ENCODE measurements around the gene VGLL4. TPM values are rescaled to one million over a fixed set of nuclear protein-coding genes. Genes with fewer than 3 reads are reported as not detected.

VGLL4 gene
- total and polyA plus RNA-seq, 2 of the 4 experiments (the other 2 are of a cell fraction): 26.2 to 35.4 TPM

GRCh38 chr3:11636394-11636770 is 7.3 kb downstream of the VGLL4 start:
- H3K18ac ChIP-seq (ENCODE audit: low read depth, low read length): no peak overlapping the region
- CTCF ChIA-PET: no interaction called here
- POLR2A ChIA-PET (ENCODE audit: unreplicated experiment): no interaction called here
- WGBS, 2 experiments (ENCODE audit: extremely low coverage in 2 of 2, insufficient read length in 1 of 2): no CpG with 5 or more reads among the region's 3 CpGs
- H4K5ac ChIP-seq (ENCODE audit: low read depth, low read length): no peak overlapping the region
- no peak overlapping the region for H2AK9ac ChIP-seq (replicated peaks; ENCODE audit: low read depth, low read length, poor library complexity)
- peak overlapping the region; percentile 57 for H3K4me2 ChIP-seq (ENCODE audit: low read depth, low read length)
- BruUV-seq (replicated peaks): no TSS peak
- no peak for ATAC-seq (ENCODE audit: low read depth)
- H4K8ac ChIP-seq (ENCODE audit: low read depth in 2 of 2, low read length in 2 of 2): no peak overlapping the region
- no peak overlapping the region for H2BK5ac ChIP-seq (ENCODE audit: low read depth, low read length, poor library complexity, severe bottlenecking)
- no peak overlapping the region for H3K4ac ChIP-seq (ENCODE audit: low read depth, low read length)
- dilution Hi-C loops (cut with HindIII; ENCODE audit: low sequenced_read_pairs, unreplicated experiment) (no loop called here), in situ Hi-C loops (cut with MboI; ENCODE audit: low sequenced_read_pairs) (loop anchor here (5.0 kb wide), 1 partner anchor 34 kb away; no protein-coding TSS in a partner anchor), intact Hi-C loops (cut with micrococcal nuclease) (no loop called here)
- H2AFZ ChIP-seq (replicated peaks; ENCODE audit: low read length, poor library complexity): no peak overlapping the region
- TF ChIP-seq MAZ (IDR thresholded peaks at IDR 0.05; ENCODE audit: borderline replicate concordance, low read depth, low read length): no peak
- peaks cover under 1 to 62% of the 10 kb centered on the region in 2 experiments; a peak in 3 of 4 replicates for H3K79me1 ChIP-seq (ENCODE audit: low read depth in 1 of 2, low read length in 2 of 2)
- peaks cover 10% of the 10 kb centered on the region for H3K36me3 ChIP-seq (ENCODE audit: control insufficient read depth, insufficient read depth, low read length)
- peaks cover 78% of the 10 kb centered on the region for H4K20me1 ChIP-seq (ENCODE audit: insufficient read depth, low read length)
- H2BK15ac ChIP-seq (ENCODE audit: low read depth, low read length): no peak overlapping the region
- H4K91ac ChIP-seq (ENCODE audit: insufficient read depth, low read depth, low read length): no peak overlapping the region
- no peak overlapping the region for H2BK20ac ChIP-seq (ENCODE audit: low read depth, low read length)
- H3K23ac ChIP-seq (ENCODE audit: low read depth, low read length): no peak overlapping the region
- no peak overlapping the region for H3K56ac ChIP-seq (ENCODE audit: extremely low read depth, insufficient read depth, low read length)
- H3K27ac ChIP-seq (ENCODE audit: insufficient read depth, low read length): no peak overlapping the region
- H2AK5ac ChIP-seq (ENCODE audit: low read depth, low read length): no peak overlapping the region
- peaks cover 24% of the 10 kb centered on the region for H3K9me1 ChIP-seq (ENCODE audit: insufficient read depth, low read length)
- H3K9ac ChIP-seq (ENCODE audit: low read depth, low read length): no peak overlapping the region
- H3K27me3 ChIP-seq (ENCODE audit: control insufficient read depth, insufficient read depth, low read length): no peaks in the 10 kb centered on the region
- H3K4me3 ChIP-seq (ENCODE audit: insufficient read depth, low read depth, low read length): no peak overlapping the region
- no peak overlapping the region for H3K14ac ChIP-seq (replicated peaks; ENCODE audit: low read depth, low read length)
- H3K4me1 ChIP-seq (ENCODE audit: control insufficient read depth, insufficient read depth, low read length): peaks cover 46% of the 10 kb centered on the region
- H3K9me3 ChIP-seq (ENCODE audit: control insufficient read depth, insufficient read depth, low read length): no peaks in the 10 kb centered on the region
- no peak overlapping the region for H2BK120ac ChIP-seq (ENCODE audit: low read depth, low read length)
- DNase-seq: no peak

Data from IMR-90 (cell line).